Cardiac atrium fibroblast (primary cell): ENCODE results near the gene PLD2. TPM values are rescaled to one million over a fixed set of nuclear protein-coding genes. Genes with fewer than 3 reads are reported as not detected.

Experiments
- total RNA-seq: library from RNA; depleted of rRNA; stranded (reverse); fragments of >200 nt; gene quantifications from 2 replicates; pipeline ENCODE4 v1.2.3, GENCODE V29; 2015

Gene PLD2
- 13.9 and 19.5 TPM in 2 replicates for total RNA-seq

GRCh38 chr17:4806777-4807604 lies at the start of gene PLD2:
Gene PLD2 (plus strand): TSS chr17:4807152. CDS start chr17:4807773, 621 bp downstream.

GRCh38 chr17:4771519-4772234 lies 35.3 kb upstream of the PLD2 start, which contains the start of gene TM4SF5:
Gene TM4SF5 (plus strand): TSS chr17:4771886. CDS start chr17:4771923, 37 bp downstream.

GRCh38 chr17:4786106-4786511 lies 20.8 kb upstream of the PLD2 start, which contains the start of gene VMO1:
Gene VMO1 (minus strand): TSS chr17:4786364. CDS start chr17:4786352, 12 bp downstream.

GRCh38 chr17:4788807-4789700 lies 17.9 kb upstream of the PLD2 start, which contains the start of gene GLTPD2:
Gene GLTPD2 (plus strand): TSS chr17:4788964. CDS start chr17:4789012, 48 bp downstream.

GRCh38 chr17:4802228-4802627 lies 4.7 kb upstream of the PLD2 start, which contains the start of gene C17orf114:
Gene C17orf114 (minus strand): TSS chr17:4802328.

GRCh38 chr17:4833178-4833940 lies 26.4 kb downstream of the PLD2 start, which contains the start of gene MINK1:
Gene MINK1 (plus strand): TSS chr17:4833340. CDS start chr17:4833584, 244 bp downstream.

Other genes starting within 250 kb of the PLD2 start
- gene GGT6, start 246.6 kb upstream of the PLD2 start, total RNA-seq = not detected in 2 replicates
- gene SMTNL2, start 222.6 kb upstream of the PLD2 start, total RNA-seq = not detected in 2 replicates
- not detected in 2 replicates for gene ALOX15, start 165.5 kb upstream of the PLD2 start, total RNA-seq
- 18.3 and 31.6 TPM in 2 replicates for gene PELP1, start 103.0 kb upstream of the PLD2 start, total RNA-seq
- 3.9 and 4.3 TPM in 2 replicates for gene ARRB2, start 96.5 kb upstream of the PLD2 start, total RNA-seq
- gene MED11, start 75.7 kb upstream of the PLD2 start, total RNA-seq = 8.4 and 17.5 TPM in 2 replicates
- 0.16 TPM in 1 of 2 replicates, not detected in the other for gene ZMYND15, start 67.3 kb upstream of the PLD2 start, total RNA-seq
- 1.6 and 6.8 TPM in 2 replicates for gene CXCL16, start 67.2 kb upstream of the PLD2 start, total RNA-seq
- not detected in 2 replicates for gene TM4SF5, start 35.3 kb upstream of the PLD2 start, total RNA-seq
- 0.18 TPM in 1 of 2 replicates, not detected in the other for gene VMO1, start 20.8 kb upstream of the PLD2 start, total RNA-seq
- not detected in 2 replicates for gene GLTPD2, start 18.2 kb upstream of the PLD2 start, total RNA-seq
- 159 and 177 TPM in 2 replicates for gene PSMB6, start 11.0 kb upstream of the PLD2 start, total RNA-seq
- 23.8 TPM in 2 replicates for gene MINK1, start 26.2 kb downstream of the PLD2 start, total RNA-seq
- 4.9 and 8.9 TPM in 2 replicates for gene C17orf107, start 92.4 kb downstream of the PLD2 start, total RNA-seq
- gene CHRNE, start 95.9 kb downstream of the PLD2 start, total RNA-seq = 0.72 and 0.81 TPM in 2 replicates
- gene GP1BA, start 125.1 kb downstream of the PLD2 start, total RNA-seq = not detected in 2 replicates
- gene SLC25A11, start 132.9 kb downstream of the PLD2 start, total RNA-seq = 37.5 and 40.3 TPM in 2 replicates
- gene RNF167, start 133.1 kb downstream of the PLD2 start, total RNA-seq = 53.0 and 53.6 TPM in 2 replicates
- gene PFN1, start 141.4 kb downstream of the PLD2 start, total RNA-seq = 672 and 1,023 TPM in 2 replicates
- gene ENO3, start 144.0 kb downstream of the PLD2 start, total RNA-seq = 1.3 TPM in 1 of 2 replicates, not detected in the other
- 43.7 and 50.1 TPM in 2 replicates for gene SPAG7, start 160.7 kb downstream of the PLD2 start, total RNA-seq
- 17.5 and 21.7 TPM in 2 replicates for gene CAMTA2, start 180.5 kb downstream of the PLD2 start, total RNA-seq
- 0.54 TPM in 1 of 2 replicates, not detected in the other for gene INCA1, start 190.4 kb downstream of the PLD2 start, total RNA-seq
- gene KIF1C, start 190.8 kb downstream of the PLD2 start, total RNA-seq = 57.9 and 62.5 TPM in 2 replicates
- gene SLC52A1, start 228.3 kb downstream of the PLD2 start, total RNA-seq = 0.18 TPM in 1 of 2 replicates, not detected in the other